ENCODE measurements around the gene ARSB. TPM values are rescaled to one million over a fixed set of nuclear protein-coding genes. Genes with fewer than 3 reads are reported as not detected.

Gene ARSB
- total RNA-seq, 1 donor from 2014 or later = 14.6 TPM

DNA sequence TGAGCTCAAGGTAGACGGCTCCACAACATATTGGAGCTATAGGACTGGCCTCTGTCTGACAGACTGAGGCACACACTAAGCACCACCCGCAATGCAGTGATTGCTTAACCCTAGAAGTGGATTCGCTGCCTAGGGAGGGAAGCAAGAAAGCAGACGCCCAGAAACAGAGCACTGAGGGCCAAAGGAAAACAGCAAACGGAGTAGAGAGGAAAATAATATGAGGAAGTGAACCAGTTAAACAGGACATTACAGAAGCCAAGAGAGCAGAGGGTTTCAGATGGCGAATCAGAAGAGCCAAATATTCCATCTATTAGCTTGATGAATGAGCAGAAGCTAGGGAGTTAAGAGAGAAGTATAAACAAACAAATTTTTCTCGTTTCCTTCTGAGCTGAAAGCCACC lies 197.3 kb downstream of the ARSB start:
- Histone ChIP-seq H3K36me3 (ENCODE audit: control insufficient read depth in 3 of 3, insufficient read depth in 3 of 3, low read length in 3 of 3) (no peaks in the 10 kb centered on the region), H3K9ac (ENCODE audit: low read depth in 1 of 3, low read length in 3 of 3) (peak overlapping the region in 1 of 3 donors; percentile 26), H3K4me1 (ENCODE audit: control insufficient read depth in 3 of 3, insufficient read depth in 3 of 3, low read length in 3 of 3) (no peaks in the 10 kb centered on the region), H3K27ac (ENCODE audit: low read depth, low read length) (no peak overlapping the region), H3K4me3 (ENCODE audit: low read length in 3 of 3) (no peak overlapping the region), H3K27me3 (ENCODE audit: control insufficient read depth in 3 of 3, insufficient read depth in 3 of 3, low read length in 3 of 3) (no peaks in the 10 kb centered on the region), H3K9me3 (ENCODE audit: control insufficient read depth in 3 of 3, low read length in 3 of 3) (no peaks in the 10 kb centered on the region)

DNA sequence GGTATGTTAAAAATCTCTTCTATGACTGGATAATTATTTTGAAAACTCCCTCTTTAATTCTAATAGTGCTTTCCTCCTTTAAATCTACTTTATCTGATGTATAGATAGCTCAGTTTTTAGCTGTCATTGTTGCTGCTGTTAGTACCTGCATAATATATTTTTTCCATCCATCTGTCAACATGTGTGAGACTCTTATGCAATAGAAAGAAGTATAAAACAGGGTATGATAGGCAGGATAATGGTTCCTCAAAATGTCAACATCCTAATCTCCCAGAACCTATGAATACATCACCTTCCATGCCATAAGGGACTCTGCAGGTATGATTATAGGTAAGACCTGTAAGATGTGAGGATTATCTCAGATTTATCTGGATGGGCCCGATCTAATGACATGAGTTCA lies 199.7 kb downstream of the ARSB start:
- H3K27ac ChIP-seq (ENCODE audit: low read depth, low read length) = no peak overlapping the region
- no peaks in the 10 kb centered on the region for H3K27me3 ChIP-seq (ENCODE audit: control insufficient read depth in 3 of 3, insufficient read depth in 3 of 3, low read length in 3 of 3)
- H3K9me3 ChIP-seq (ENCODE audit: control insufficient read depth in 3 of 3, low read length in 3 of 3) = no peaks in the 10 kb centered on the region

DNA sequence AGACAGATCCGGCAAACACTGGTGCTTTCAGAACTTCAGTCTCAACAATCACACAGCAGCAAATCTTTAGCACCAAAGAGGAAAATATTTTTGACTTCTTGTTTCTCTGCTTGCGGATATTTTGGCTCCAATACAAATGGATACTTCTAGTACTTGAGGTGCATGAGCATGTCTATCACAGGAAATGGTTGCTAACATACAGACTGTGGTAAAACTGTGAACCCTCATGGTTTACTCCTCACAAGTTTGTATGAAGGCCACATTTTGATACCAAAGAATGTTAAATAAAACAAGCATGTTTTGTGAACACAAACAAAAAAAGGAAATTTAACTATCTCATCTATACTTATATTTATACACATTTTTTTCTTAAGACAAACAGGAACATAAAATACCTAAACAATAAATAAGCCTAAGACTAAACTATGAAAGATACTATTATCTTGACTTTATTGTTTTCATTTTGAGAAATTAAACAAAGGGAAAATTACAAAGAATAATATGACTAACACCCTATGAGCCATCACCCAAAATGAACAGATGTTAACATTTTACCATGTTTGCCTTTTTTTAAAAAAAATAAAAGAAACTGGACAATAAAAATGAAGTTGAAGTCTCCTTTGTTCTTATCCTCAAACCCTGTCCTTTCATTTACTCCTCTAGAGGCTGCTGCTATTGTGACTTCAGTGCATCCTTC lies 201.5 kb downstream of the ARSB start:
- H3K27ac ChIP-seq (ENCODE audit: low read depth, low read length) = no peak overlapping the region
- H3K9me3 ChIP-seq (ENCODE audit: control insufficient read depth in 3 of 3, low read length in 3 of 3) = no peaks in the 10 kb centered on the region
- H3K9ac ChIP-seq (ENCODE audit: low read depth in 1 of 3, low read length in 3 of 3) = no peak overlapping the region
- no peak overlapping the region for H3K4me3 ChIP-seq (ENCODE audit: low read length in 3 of 3)
- H3K4me1 ChIP-seq (ENCODE audit: control insufficient read depth in 3 of 3, insufficient read depth in 3 of 3, low read length in 3 of 3) = no peaks in the 10 kb centered on the region
- H3K36me3 ChIP-seq (ENCODE audit: control insufficient read depth in 3 of 3, insufficient read depth in 3 of 3, low read length in 3 of 3) = no peaks in the 10 kb centered on the region
- no peaks in the 10 kb centered on the region for H3K27me3 ChIP-seq (ENCODE audit: control insufficient read depth in 3 of 3, insufficient read depth in 3 of 3, low read length in 3 of 3)

More for the DNA sequence above, 199.7 kb downstream of the ARSB start:
- Histone ChIP-seq H3K4me3 (ENCODE audit: low read length in 3 of 3) (no peak overlapping the region), H3K4me1 (ENCODE audit: control insufficient read depth in 3 of 3, insufficient read depth in 3 of 3, low read length in 3 of 3) (no peaks in the 10 kb centered on the region), H3K36me3 (ENCODE audit: control insufficient read depth in 3 of 3, insufficient read depth in 3 of 3, low read length in 3 of 3) (no peaks in the 10 kb centered on the region), H3K9ac (ENCODE audit: low read depth in 1 of 3, low read length in 3 of 3) (no peak overlapping the region)

DNA sequence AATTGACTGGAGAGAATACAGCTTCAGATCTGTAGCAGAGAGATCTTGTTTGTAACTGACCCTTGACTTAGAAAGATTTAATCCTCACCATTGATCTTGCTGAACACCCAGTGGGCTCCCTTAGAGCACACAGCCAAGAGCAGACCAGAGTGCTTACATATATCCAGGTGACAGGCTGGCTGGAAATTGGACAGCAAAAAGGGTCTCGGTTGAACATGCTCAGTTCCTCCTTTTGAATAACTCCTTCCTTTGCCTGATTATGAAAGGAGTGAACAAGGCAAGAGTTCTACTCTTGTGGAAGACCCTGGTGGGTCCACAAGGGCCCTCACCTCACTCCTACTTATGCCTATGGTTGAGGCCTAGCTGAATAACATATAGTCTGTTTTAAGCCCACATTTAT lies 202.4 kb downstream of the ARSB start:
- Histone ChIP-seq H3K27ac (ENCODE audit: low read depth, low read length) (no peak overlapping the region), H3K9ac (ENCODE audit: low read depth in 1 of 3, low read length in 3 of 3) (no peak overlapping the region), H3K9me3 (ENCODE audit: control insufficient read depth in 3 of 3, low read length in 3 of 3) (no peaks in the 10 kb centered on the region), H3K36me3 (ENCODE audit: control insufficient read depth in 3 of 3, insufficient read depth in 3 of 3, low read length in 3 of 3) (no peaks in the 10 kb centered on the region), H3K27me3 (ENCODE audit: control insufficient read depth in 3 of 3, insufficient read depth in 3 of 3, low read length in 3 of 3) (no peaks in the 10 kb centered on the region), H3K4me3 (ENCODE audit: low read length in 3 of 3) (no peak overlapping the region), H3K4me1 (ENCODE audit: control insufficient read depth in 3 of 3, insufficient read depth in 3 of 3, low read length in 3 of 3) (no peaks in the 10 kb centered on the region)

DNA sequence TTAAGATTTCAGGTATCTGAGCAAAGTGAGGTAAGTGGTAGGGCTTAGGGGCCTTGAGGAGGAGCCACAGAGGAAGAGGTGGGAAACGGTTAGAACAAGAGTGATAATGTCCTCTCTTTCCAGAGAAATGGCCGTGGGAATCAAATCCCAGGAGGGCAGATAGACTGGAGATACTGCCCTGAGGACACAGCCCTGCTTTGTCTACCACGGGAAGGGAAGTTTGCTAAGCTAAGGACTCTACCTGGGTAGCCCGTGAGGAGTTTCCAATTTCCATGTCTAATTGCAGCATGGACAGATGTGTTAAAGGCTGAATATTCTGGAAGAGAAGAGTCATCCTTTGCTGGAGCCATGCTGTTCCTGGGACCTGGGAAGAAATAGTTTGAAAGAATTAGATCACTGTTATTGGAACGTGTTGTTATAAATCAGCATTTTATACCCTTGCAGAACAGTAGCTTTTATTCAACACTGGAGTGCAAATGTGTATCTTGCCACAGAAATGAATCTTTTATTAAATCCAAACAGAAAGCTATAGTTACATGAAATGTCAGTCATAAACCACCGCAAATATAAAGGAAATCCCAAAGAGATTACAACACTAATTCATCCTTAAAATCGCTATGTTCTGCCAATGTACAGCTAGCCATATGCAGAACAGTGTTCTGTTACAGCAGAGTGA lies 203.4 kb downstream of the ARSB start:
- Histone ChIP-seq H3K27ac (ENCODE audit: low read depth, low read length) (no peak overlapping the region), H3K9me3 (ENCODE audit: control insufficient read depth in 3 of 3, low read length in 3 of 3) (no peaks in the 10 kb centered on the region), H3K4me1 (ENCODE audit: control insufficient read depth in 3 of 3, insufficient read depth in 3 of 3, low read length in 3 of 3) (no peaks in the 10 kb centered on the region), H3K4me3 (ENCODE audit: low read length in 3 of 3) (no peak overlapping the region), H3K9ac (ENCODE audit: low read depth in 1 of 3, low read length in 3 of 3) (no peak overlapping the region), H3K27me3 (ENCODE audit: control insufficient read depth in 3 of 3, insufficient read depth in 3 of 3, low read length in 3 of 3) (no peaks in the 10 kb centered on the region), H3K36me3 (ENCODE audit: control insufficient read depth in 3 of 3, insufficient read depth in 3 of 3, low read length in 3 of 3) (no peaks in the 10 kb centered on the region)

DNA sequence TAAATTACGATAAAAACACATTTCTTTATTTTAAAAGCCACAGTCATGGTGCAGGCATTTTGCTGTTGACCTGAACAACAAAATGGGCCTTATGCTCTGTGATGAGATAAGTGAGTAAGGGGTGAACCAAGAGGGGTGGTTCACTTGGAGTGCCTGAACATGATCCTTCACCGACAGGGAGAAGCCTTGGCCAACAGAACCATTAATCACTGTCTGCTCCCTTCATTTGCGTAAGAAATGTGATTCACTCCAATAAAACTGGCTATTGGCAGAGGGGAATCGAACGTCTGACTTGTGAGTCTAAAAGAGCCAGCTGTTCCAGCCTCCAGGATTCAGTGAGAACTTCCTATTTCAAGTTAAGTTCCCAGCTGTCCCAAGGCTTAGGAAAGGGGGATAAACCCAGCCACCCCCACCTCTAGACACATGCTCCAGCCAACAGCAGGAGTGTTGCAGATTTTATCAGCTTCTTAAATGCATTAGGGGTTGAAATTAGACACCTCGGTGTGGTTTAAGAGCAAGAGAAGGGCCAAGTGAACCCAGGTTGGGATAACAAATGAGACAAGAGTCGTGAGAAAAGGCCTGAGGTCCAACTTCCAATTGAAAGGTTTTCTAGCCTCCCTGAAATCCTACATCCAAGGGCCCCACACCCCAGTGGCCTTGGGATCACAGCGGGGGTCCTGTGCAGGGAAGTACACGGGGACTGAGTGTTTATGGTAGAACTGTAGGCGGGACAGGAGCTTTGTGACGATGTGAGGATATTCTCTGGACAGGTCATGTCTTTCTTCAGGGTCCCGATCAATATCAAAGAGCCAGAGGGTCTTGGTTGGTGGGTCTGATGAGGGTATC lies 205.1 kb downstream of the ARSB start:
- Histone ChIP-seq H3K36me3 (ENCODE audit: control insufficient read depth in 3 of 3, insufficient read depth in 3 of 3, low read length in 3 of 3) (no peaks in the 10 kb centered on the region), H3K4me3 (ENCODE audit: low read length in 3 of 3) (no peak overlapping the region), H3K9ac (ENCODE audit: low read depth in 1 of 3, low read length in 3 of 3) (no peak overlapping the region), H3K9me3 (ENCODE audit: control insufficient read depth in 3 of 3, low read length in 3 of 3) (no peaks in the 10 kb centered on the region), H3K27me3 (ENCODE audit: control insufficient read depth in 3 of 3, insufficient read depth in 3 of 3, low read length in 3 of 3) (no peaks in the 10 kb centered on the region), H3K4me1 (ENCODE audit: control insufficient read depth in 3 of 3, insufficient read depth in 3 of 3, low read length in 3 of 3) (no peaks in the 10 kb centered on the region), H3K27ac (ENCODE audit: low read depth, low read length) (no peak overlapping the region)

DNA sequence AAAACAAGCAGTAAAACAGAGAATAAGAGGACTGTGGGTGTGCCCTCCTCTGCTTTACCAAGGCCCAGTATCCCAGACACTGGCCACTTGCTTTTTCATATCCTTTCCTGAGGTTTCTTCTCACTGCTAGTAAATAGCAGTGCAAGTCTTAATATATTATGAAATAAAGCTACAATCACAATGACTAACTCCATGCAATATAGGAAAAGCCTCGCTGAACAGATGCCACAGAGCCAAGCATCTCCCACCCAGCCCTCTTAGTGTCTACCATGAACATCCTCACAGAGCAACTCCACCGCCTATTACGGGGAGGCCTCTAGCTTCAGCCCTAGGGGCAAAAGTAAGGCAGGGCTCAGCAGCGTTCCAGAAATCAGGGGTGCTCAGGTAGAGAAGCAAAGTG lies 205.8 kb downstream of the ARSB start:
- no peak overlapping the region for H3K9ac ChIP-seq (ENCODE audit: low read depth in 1 of 3, low read length in 3 of 3)
- H3K27ac ChIP-seq (ENCODE audit: low read depth, low read length) = no peak overlapping the region

DNA sequence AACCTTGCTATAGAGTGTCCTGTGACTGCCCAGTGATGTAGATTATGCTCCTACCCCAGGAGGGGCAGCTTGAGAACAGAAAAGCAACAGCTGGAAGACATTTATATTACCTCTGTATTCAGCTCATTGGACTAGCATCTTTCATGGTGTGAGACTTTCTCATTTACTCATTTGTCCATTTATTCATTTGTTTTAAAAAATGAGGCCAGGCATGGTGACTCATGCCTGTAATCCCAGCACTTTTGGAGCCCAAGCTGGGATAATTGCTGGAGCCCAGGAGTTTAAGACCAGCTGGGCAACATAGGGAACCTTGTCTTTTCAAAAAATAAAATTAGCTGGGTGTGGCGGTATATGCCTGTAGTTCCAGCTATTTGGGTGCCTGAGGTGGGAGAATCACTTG lies 206.6 kb downstream of the ARSB start:
- no peak overlapping the region for H3K27ac ChIP-seq (ENCODE audit: low read depth, low read length)
- H3K4me3 ChIP-seq (ENCODE audit: low read length in 3 of 3) = no peak overlapping the region
- H3K27me3 ChIP-seq (ENCODE audit: control insufficient read depth in 3 of 3, insufficient read depth in 3 of 3, low read length in 3 of 3) = no peaks in the 10 kb centered on the region
- no peaks in the 10 kb centered on the region for H3K4me1 ChIP-seq (ENCODE audit: control insufficient read depth in 3 of 3, insufficient read depth in 3 of 3, low read length in 3 of 3)
- H3K9me3 ChIP-seq (ENCODE audit: control insufficient read depth in 3 of 3, low read length in 3 of 3) = no peaks in the 10 kb centered on the region
- no peaks in the 10 kb centered on the region for H3K36me3 ChIP-seq (ENCODE audit: control insufficient read depth in 3 of 3, insufficient read depth in 3 of 3, low read length in 3 of 3)
- H3K9ac ChIP-seq (ENCODE audit: low read depth in 1 of 3, low read length in 3 of 3) = no peak overlapping the region

More for the DNA sequence above, 205.8 kb downstream of the ARSB start:
- Histone ChIP-seq H3K9me3 (ENCODE audit: control insufficient read depth in 3 of 3, low read length in 3 of 3) (no peaks in the 10 kb centered on the region), H3K36me3 (ENCODE audit: control insufficient read depth in 3 of 3, insufficient read depth in 3 of 3, low read length in 3 of 3) (no peaks in the 10 kb centered on the region), H3K4me1 (ENCODE audit: control insufficient read depth in 3 of 3, insufficient read depth in 3 of 3, low read length in 3 of 3) (no peaks in the 10 kb centered on the region), H3K27me3 (ENCODE audit: control insufficient read depth in 3 of 3, insufficient read depth in 3 of 3, low read length in 3 of 3) (no peaks in the 10 kb centered on the region), H3K4me3 (ENCODE audit: low read length in 3 of 3) (no peak overlapping the region)

DNA sequence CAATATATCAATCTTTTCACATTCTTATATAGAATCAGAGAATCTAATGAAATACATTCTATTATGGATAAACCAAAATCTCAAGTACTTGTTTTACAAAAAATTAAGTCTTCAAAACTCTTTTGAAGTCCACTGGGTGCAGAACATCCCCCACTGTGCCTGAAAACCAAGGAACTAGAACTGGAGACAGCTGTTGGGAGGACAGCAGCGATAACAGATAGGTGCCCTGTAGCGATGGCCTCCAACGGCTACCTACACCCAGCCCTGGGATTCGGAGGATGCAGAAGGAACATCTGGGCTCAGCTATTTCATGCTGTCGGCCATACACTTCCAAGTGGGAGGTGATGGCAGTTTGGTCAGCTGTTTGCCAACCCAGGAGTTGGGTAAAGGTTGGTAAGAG lies 207.2 kb downstream of the ARSB start:
- Histone ChIP-seq H3K27ac (ENCODE audit: low read depth, low read length) (no peak overlapping the region), H3K9me3 (ENCODE audit: control insufficient read depth in 3 of 3, low read length in 3 of 3) (no peaks in the 10 kb centered on the region), H3K36me3 (ENCODE audit: control insufficient read depth in 3 of 3, insufficient read depth in 3 of 3, low read length in 3 of 3) (no peaks in the 10 kb centered on the region), H3K4me1 (ENCODE audit: control insufficient read depth in 3 of 3, insufficient read depth in 3 of 3, low read length in 3 of 3) (no peaks in the 10 kb centered on the region), H3K4me3 (ENCODE audit: low read length in 3 of 3) (no peak overlapping the region), H3K27me3 (ENCODE audit: control insufficient read depth in 3 of 3, insufficient read depth in 3 of 3, low read length in 3 of 3) (no peaks in the 10 kb centered on the region), H3K9ac (ENCODE audit: low read depth in 1 of 3, low read length in 3 of 3) (no peak overlapping the region)

DNA sequence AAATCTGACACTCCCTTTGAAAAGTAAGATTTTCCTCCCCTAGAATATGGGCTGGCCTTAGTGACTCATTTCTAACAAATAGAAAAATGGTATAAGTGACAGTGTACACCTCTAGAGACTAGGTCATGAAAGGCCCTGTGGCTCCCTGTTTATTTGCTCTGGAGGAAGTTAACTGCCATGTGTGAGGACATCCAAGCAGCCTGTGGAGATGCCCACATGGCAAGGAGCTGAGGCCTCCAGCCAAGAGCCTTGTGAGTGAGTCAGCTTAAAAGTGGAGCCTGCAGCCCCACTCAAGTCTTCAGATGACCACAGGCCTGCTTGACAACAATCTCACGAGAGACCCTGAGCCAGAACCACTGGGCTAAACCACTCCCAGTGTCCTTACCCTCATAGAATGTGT lies 208.5 kb downstream of the ARSB start:
- H3K9me3 ChIP-seq (ENCODE audit: control insufficient read depth in 3 of 3, low read length in 3 of 3) = no peaks in the 10 kb centered on the region
- no peaks in the 10 kb centered on the region for H3K27me3 ChIP-seq (ENCODE audit: control insufficient read depth in 3 of 3, insufficient read depth in 3 of 3, low read length in 3 of 3)
- no peak overlapping the region for H3K9ac ChIP-seq (ENCODE audit: low read depth in 1 of 3, low read length in 3 of 3)
- H3K36me3 ChIP-seq (ENCODE audit: control insufficient read depth in 3 of 3, insufficient read depth in 3 of 3, low read length in 3 of 3) = no peaks in the 10 kb centered on the region
- no peak overlapping the region for H3K27ac ChIP-seq (ENCODE audit: low read depth, low read length)
- no peaks in the 10 kb centered on the region for H3K4me1 ChIP-seq (ENCODE audit: control insufficient read depth in 3 of 3, insufficient read depth in 3 of 3, low read length in 3 of 3)
- no peak overlapping the region for H3K4me3 ChIP-seq (ENCODE audit: low read length in 3 of 3)
